Stimulated activated CD4-positive, alpha-beta T cell treated with anti-CD3 and anti-CD28 coated beads, TNF-alpha, amount 100 ng/mL, for 1 hour (primary cell): ENCODE data around the gene PCDH15.
"Not testable (repeated sequence)": the region's sequence is repeated elsewhere in the genome, so short reads cannot be mapped to it uniquely, and the experiment has no call there.

Experiments
- DNase-seq, 3 donors: peaks; one replicate each; pipeline ENCODE4 v3.0.0-alpha.2; 2020; ENCODE audit warnings: low read depth in 3 of 3, low spot score in 1 of 3

Gene PCDH15

DNA sequence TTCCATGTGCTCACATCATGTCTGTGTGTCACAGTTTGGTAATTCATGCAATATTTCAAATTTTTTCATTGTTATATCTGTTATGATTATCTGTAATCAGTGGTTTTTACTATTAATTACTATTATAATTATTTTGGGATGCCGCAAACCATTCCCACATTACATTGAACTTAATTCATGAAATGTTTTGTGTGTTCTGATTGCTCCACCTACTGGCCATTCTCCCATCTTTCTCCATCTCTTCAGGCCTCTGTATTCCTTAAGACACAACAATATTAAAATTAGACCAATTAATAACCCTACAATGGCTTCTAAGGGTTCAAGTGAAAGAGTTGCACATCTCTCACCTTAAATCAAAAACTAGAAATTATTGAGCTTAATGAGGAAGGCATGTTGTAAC is 398.5 kb downstream of the PCDH15 start:
- DNase-seq = no peak

- no peak for DNase-seq
Measured at GRCh38 chr10:54396031-54396430, 405.0 kb downstream of the PCDH15 start.

- DNase-seq = not testable (repeated sequence)
Measured at GRCh38 chr10:54394598-54394997, 406.4 kb downstream of the PCDH15 start.

GRCh38 chr10:54372179-54372578 is 428.9 kb downstream of the PCDH15 start:
- DNase-seq = no peak

- no peak for DNase-seq
Measured at GRCh38 chr10:54368984-54369383, 432.0 kb downstream of the PCDH15 start.

DNA sequence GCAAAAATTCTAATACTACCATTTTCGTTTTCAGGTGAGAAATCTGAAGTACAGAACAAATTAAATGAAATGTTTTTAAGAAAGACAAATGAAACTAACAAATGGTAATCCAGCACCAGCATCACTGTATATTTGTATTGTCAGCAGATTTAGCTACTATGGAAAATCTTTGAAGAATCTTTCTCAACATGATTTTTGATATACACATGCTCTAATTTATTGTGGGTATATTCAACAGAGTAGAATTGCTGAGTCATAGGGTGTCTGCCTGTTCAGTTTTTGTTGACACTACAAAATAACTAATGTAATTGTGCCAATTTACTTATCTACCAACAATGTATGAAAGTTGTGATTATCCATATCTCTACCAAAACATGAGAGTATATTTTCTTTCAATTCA is 437.6 kb downstream of the PCDH15 start:
- no peak for DNase-seq

- no peak for DNase-seq
Measured at GRCh38 chr10:54342058-54342457, 459.0 kb downstream of the PCDH15 start.

DNA sequence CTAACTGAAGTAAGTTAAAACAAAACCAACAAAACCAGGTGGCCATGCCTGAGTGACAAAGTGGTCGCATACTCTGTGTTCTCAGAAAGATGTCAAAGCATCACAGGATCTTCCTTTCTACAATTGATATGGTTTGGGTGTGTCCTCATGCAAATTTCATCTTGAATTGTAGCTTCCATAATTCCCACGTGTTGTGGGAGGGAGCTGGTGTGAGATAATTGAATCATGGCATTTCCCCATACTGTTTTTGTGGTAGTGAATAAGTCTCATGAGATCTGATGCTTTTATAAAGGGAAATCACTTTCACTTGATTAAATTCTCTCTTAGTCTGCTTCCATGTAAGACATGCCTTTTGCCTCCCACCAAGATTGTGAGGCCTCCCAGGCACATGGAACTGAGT is 465.7 kb downstream of the PCDH15 start:
- no peak for DNase-seq

GRCh38 chr10:54319341-54319740 is 481.7 kb downstream of the PCDH15 start:
- no peak for DNase-seq

- DNase-seq = no peak
Measured at GRCh38 chr10:54318470-54318869, 482.6 kb downstream of the PCDH15 start.

- DNase-seq = no peak
Measured at GRCh38 chr10:54314430-54314829, 486.6 kb downstream of the PCDH15 start.

GRCh38 chr10:54284526-54285193 is 516.4 kb downstream of the PCDH15 start:
- DNase-seq = no peak

GRCh38 chr10:54282012-54282411 is 519.0 kb downstream of the PCDH15 start:
- DNase-seq = no peak

DNA sequence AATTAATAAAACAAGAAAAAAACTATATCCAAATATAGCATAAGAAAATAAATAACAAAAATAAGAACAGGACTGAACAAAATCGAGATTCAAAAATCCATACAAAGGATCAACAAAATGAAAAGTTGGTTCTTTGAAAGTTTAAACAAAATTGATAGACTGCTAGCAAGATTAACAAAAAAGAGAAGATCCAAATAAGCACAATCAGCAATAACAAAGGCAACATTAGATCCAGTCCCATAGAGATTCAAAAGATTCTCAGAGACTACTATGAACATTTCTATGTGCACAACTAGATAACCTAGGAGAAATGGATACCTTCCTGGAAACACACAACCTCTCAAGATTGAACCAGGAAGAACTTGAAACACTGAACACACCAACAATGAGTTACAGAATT is 534.6 kb downstream of the PCDH15 start:
- DNase-seq = no peak

GRCh38 chr10:54262726-54263125 is 538.3 kb downstream of the PCDH15 start:
- DNase-seq = no peak

DNA sequence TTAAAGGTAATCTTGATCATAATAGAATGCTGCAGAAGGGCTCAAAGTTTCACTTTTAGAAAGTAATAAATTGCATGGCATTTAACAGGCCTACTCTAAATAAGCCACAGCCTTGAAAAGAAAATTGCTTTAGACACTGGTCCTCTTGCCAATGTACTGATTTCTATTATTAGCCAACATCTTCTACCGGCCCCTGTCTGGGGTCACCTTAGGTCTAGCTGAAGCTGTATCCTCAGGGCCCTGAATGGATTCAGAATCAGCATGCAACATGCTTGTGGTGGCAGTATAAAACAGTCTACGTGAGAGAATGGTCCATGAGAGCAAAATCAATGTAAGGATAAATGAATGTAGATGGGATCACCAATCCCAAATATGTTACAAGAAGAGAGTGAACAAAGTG is 541.9 kb downstream of the PCDH15 start:
- DNase-seq = no peak

GRCh38 chr10:54234832-54235231 is 566.2 kb downstream of the PCDH15 start:
- no peak for DNase-seq

DNA sequence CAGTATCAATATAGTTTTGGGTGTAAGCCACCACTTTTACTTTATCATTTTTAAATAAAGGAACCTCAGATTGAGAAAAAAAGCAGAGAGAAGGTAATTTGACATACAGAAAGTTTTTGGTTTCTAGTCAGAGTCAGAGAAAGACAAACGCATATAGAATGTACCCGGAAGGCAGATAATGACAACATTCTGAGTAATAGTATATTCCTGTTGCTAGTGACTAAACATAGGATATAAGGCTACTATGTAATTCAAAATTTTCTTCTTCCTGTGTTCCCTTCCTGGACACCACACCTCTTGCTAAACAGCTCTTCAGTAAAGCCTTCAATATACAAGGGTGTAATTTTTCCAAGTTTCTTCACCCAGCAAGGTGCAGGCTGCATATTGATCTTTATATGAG is 597.6 kb downstream of the PCDH15 start:
- no peak for DNase-seq

GRCh38 chr10:54198051-54198450 is 603.0 kb downstream of the PCDH15 start:
- no peak for DNase-seq

DNA sequence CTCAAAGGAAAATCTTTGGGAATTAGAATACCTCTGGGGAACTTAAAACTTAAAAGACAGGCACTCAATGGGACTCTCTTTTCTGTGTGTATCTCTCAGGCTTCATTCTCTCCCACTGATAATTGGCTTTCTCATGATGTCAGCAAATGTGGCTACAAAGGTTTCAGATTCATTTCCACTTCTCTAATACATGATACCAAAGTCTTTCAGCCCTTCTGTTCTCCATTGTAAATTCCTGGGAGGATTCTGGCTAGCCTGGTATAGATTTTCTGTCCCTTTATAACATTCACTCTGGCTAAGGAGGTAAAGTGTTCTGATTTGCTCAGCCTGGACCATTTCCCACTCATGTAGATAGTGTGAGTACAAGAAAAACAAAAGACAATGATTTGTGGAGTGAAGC is 606.2 kb downstream of the PCDH15 start:
- no peak for DNase-seq

GRCh38 chr10:54159924-54160323 is 641.1 kb downstream of the PCDH15 start:
- no peak for DNase-seq

DNA sequence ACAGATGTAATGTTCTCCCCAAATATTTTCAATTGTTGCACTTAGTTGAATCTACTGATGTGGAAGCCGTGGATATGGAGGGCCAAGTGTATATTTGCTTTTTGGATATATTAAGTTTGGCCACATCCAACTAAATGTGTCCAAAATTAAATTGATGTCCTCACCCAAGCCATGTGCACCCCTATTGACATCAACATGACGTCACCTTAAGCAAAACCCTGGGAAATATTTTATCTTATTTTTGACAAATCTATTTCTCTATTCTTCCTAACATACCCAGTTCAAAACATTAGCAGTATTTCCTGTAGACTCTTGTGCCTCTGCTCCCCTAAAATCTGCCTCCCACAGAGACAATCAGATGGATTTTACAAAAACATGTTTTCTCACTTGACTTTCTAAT is 652.5 kb downstream of the PCDH15 start:
- no peak for DNase-seq

DNA sequence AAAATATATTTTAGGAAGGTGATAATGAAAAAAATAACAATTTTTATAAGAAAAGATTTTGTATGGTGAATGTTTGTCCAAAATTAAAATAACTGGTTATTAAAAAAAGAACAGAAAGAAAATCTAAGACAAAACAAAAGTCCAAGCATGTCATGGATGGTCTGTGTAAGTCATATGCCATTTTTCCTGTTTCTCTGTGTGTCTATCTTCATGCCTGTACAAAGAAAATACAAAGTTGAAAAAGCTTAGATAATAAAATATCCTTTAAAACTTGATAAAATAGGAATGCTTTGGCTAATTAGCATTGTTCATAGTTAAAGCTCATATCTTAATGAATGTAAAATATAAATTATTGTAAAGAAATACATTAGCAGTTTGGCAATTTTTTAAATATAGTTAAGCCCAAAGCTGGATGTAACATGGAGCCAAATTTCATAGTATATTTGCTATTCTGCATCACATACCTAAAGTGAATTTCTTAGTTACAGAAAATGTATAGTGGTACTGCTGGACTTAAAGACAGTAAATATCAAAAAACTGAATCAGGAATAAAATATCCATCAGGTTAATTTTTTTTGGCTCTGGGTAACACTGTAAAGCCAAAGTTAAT is 661.1 kb downstream of the PCDH15 start:
- no peak for DNase-seq
